Measurements from ENCODE around the gene PTH.
A peak's percentile ranks its signal among the peaks of the same experiment; 100 is the strongest.

PTH gene

GRCh38 chr11:13495929-13496328 is at the start of gene PTH:
TSS of gene PTH (minus strand) at chr11:13495997. CDS start at chr11:13492855, 3,142 bp downstream.
- CTCF ChIA-PET, result interaction anchor here (0.8 kb wide), 1 partner anchor 9 kb away, joined by 3 read pairs; no protein-coding TSS in a partner anchor
- no peaks in the 10 kb centered on the region for H3K9me3 ChIP-seq (ENCODE audit: control insufficient read depth, insufficient read depth, low read depth, low read length)
- no peak for TF ChIP-seq SCRT1 (tag by site-specific recombination; IDR thresholded peaks at IDR 0.05; ENCODE audit: borderline replicate concordance)
- 0 out of 2 replicates have a peak, but pooled peaks have one; percentile 9 for TF ChIP-seq SP2 (tag by site-specific recombination; IDR thresholded peaks at IDR 0.05)
- no peak for TF ChIP-seq ZNF184 (tag by site-specific recombination; IDR thresholded peaks at IDR 0.05)
- TF ChIP-seq GFI1B (tag by site-specific recombination; IDR thresholded peaks at IDR 0.05), result no peak
- TF ChIP-seq SCRT2 (tag by site-specific recombination; IDR thresholded peaks at IDR 0.05), result no peak
- TF ChIP-seq KLF1 (tag by site-specific recombination; IDR thresholded peaks at IDR 0.05), result peak; percentile 60
- TF ChIP-seq ZNF521 (tag by site-specific recombination; IDR thresholded peaks at IDR 0.05), result no peak
- peak; percentile 53; the same call in 1 of the 2 replicates for TF ChIP-seq ZNF350 (tag by site-specific recombination; IDR thresholded peaks at IDR 0.05)
- TF ChIP-seq SALL2 (tag by site-specific recombination; IDR thresholded peaks at IDR 0.05; ENCODE audit: borderline replicate concordance), result no peak
- TF ChIP-seq ZNF423 (tag by site-specific recombination; IDR thresholded peaks at IDR 0.05), result no peak
- TF ChIP-seq ZNF394 (tag by site-specific recombination; IDR thresholded peaks at IDR 0.05; ENCODE audit: borderline replicate concordance), result no peak
- TF ChIP-seq ZSCAN16 (tag by site-specific recombination; IDR thresholded peaks at IDR 0.05), result no peak
- no peak for TF ChIP-seq ZBTB11 (tag by site-specific recombination; conservative IDR thresholded peaks at IDR 0.05; ENCODE audit: low read depth)
- 0 out of 2 replicates have a peak, but pooled peaks have one; percentile 10 for TF ChIP-seq MYNN (tag by site-specific recombination; IDR thresholded peaks at IDR 0.05; ENCODE audit: borderline replicate concordance)
- no peak for TF ChIP-seq GLIS1 (tag by site-specific recombination; IDR thresholded peaks at IDR 0.05)
- TF ChIP-seq ZNF560 (tag by site-specific recombination; IDR thresholded peaks at IDR 0.05; ENCODE audit: borderline replicate concordance), result no peak
- POLR2A ChIA-PET, result no interaction called here
- H3K4me1 ChIP-seq (ENCODE audit: control insufficient read depth, insufficient read depth, low read length), result no peaks in the 10 kb centered on the region
- no peaks in the 10 kb centered on the region for H3K36me3 ChIP-seq (ENCODE audit: control insufficient read depth in 2 of 2, insufficient read depth in 1 of 2, low read length in 2 of 2)
- no peak within 1 kb of the TSS for H3K4me3 ChIP-seq (ENCODE audit: low read depth, low read length)
- H3K27ac ChIP-seq (ENCODE audit: extremely low read depth, low read depth, low read length), result no peak within 1 kb of the TSS

- Histone ChIP-seq H3K4me1 (ENCODE audit: control insufficient read depth, insufficient read depth, low read length) (no peaks in the 10 kb centered on the region), H3K4me3 (ENCODE audit: low read depth, low read length) (no peak overlapping the region), H3K9me3 (ENCODE audit: control insufficient read depth, insufficient read depth, low read depth, low read length) (no peaks in the 10 kb centered on the region), H3K27ac (ENCODE audit: extremely low read depth, low read depth, low read length) (no peak overlapping the region), H3K36me3 (ENCODE audit: control insufficient read depth in 2 of 2, insufficient read depth in 1 of 2, low read length in 2 of 2) (no peaks in the 10 kb centered on the region)
- ChIA-PET POLR2A (no interaction called here), CTCF (interaction anchor here (0.7 kb wide), 1 partner anchor 218 kb away, joined by 3 read pairs; no protein-coding TSS in a partner anchor)
- TF ChIP-seq ZNF132 (tag by site-specific recombination; IDR thresholded peaks at IDR 0.05; ENCODE audit: borderline replicate concordance) (no peak), SETDB1 (IDR thresholded peaks at IDR 0.05; ENCODE audit: insufficient read length, low read length) (peak; percentile 75)
These were observed 42.2 kb upstream of the PTH start for GRCh38 chr11:13538044-13538443.

- no peaks in the 10 kb centered on the region for H3K9me3 ChIP-seq (ENCODE audit: control insufficient read depth, insufficient read depth, low read depth, low read length)
- H3K27ac ChIP-seq (ENCODE audit: extremely low read depth, low read depth, low read length), result no peak overlapping the region
- H3K36me3 ChIP-seq (ENCODE audit: control insufficient read depth in 2 of 2, insufficient read depth in 1 of 2, low read length in 2 of 2), result no peaks in the 10 kb centered on the region
- ChIA-PET CTCF (interaction anchor here (0.7 to 1.6 kb wide), 3 partner anchors 44 to 183 kb away, joined by 3 read pairs; partner anchors contain the start of gene BTBD10), POLR2A (no interaction called here)
- H3K4me3 ChIP-seq (ENCODE audit: low read depth, low read length), result no peak overlapping the region
- H3K4me1 ChIP-seq (ENCODE audit: control insufficient read depth, insufficient read depth, low read length), result no peaks in the 10 kb centered on the region
- TF ChIP-seq ZNF585B (tag by site-specific recombination; IDR thresholded peaks at IDR 0.05) (no peak), IKZF3 (tag by site-specific recombination; IDR thresholded peaks at IDR 0.05) (no peak), SP2 (tag by site-specific recombination; IDR thresholded peaks at IDR 0.05) (no peak), ZBTB6 (tag by site-specific recombination; IDR thresholded peaks at IDR 0.05) (no peak), ZBTB26 (tag by site-specific recombination; optimal IDR thresholded peaks at IDR 0.05) (no peak), ZNF626 (tag by site-specific recombination; IDR thresholded peaks at IDR 0.05) (no peak), PRDM6 (tag by site-specific recombination; IDR thresholded peaks at IDR 0.05) (no peak), KLF8 (tag by site-specific recombination; IDR thresholded peaks at IDR 0.05) (no peak), ZNF654 (tag by site-specific recombination; IDR thresholded peaks at IDR 0.05; ENCODE audit: low read depth) (no peak)
These were observed 40.0 kb upstream of the PTH start for GRCh38 chr11:13535819-13536218.

Data from HEK293 (cell line).